Measurements from ENCODE around the gene RXFP2. TPM values are rescaled to one million over a fixed set of nuclear protein-coding genes. Genes with fewer than 3 reads are reported as not detected.

The RXFP2 gene
- total and polyA plus RNA-seq, 3 donors from 2014 or later, result 0.08 to 0.67 (median 0.43) TPM

DNA sequence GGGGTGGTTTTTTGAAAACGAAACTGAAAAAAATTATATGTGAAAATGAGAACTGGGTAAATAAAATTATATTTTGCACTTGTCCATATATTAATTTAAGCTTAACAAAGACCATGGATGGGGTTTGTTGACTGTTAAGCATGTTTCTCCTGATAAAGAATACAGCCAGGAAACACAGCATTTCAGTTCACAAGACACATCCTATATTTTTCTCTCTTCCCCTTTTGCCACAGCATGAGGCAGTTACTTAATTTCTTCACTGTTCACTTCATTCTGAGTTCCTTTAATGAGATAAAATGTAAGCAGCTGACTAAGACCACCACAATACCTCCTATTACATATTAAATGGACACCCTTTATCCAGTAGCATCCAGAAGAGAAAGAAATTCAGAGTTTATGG lies 64.0 kb downstream of the RXFP2 start:
- no peaks in the 10 kb centered on the region for H3K27me3 ChIP-seq
- no peak for TF ChIP-seq POLR2A (IDR thresholded peaks at IDR 0.05)
- TF ChIP-seq, protein P1, sequence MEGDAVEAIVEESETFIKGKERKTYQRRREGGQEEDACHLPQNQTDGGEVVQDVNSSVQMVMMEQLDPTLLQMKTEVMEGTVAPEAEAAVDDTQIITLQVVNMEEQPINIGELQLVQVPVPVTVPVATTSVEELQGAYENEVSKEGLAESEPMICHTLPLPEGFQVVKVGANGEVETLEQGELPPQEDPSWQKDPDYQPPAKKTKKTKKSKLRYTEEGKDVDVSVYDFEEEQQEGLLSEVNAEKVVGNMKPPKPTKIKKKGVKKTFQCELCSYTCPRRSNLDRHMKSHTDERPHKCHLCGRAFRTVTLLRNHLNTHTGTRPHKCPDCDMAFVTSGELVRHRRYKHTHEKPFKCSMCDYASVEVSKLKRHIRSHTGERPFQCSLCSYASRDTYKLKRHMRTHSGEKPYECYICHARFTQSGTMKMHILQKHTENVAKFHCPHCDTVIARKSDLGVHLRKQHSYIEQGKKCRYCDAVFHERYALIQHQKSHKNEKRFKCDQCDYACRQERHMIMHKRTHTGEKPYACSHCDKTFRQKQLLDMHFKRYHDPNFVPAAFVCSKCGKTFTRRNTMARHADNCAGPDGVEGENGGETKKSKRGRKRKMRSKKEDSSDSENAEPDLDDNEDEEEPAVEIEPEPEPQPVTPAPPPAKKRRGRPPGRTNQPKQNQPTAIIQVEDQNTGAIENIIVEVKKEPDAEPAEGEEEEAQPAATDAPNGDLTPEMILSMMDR (IDR thresholded peaks at IDR 0.05), result no peak
- H3K36me3 ChIP-seq (ENCODE audit: low read depth, missing control alignments), result no peaks in the 10 kb centered on the region
- H3K9me3 ChIP-seq, result no peaks in the 10 kb centered on the region
- no peaks in the 10 kb centered on the region for H3K4me1 ChIP-seq
- intact Hi-C loops (cut with DNase I; ENCODE audit: low total_unique reads), result no loop called here
- H3K4me3 ChIP-seq, result no peak overlapping the region
- 71 to 73% methylated on average over 1 of the region's 1 CpG for WGBS, 2 donors
- H3K27ac ChIP-seq, result no peak overlapping the region
- DNase-seq, result no peak

DNA sequence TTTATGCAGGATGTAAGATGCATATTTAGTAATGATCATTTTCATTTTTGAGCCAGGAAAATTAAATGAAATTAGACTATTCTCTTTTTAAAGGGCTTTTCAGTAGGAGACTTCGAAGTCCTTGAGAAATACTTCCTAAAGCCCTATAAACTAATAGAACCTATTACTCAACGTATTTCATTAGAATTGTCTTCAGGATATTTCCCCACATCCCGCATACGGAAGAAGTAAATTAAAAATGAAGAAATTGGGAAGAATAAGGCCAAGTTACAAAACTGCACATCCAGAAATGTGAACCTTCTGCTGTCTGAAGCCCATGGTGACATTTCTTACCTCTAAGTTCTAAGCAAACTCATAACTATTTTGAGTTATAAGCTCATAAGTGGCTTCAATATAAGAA lies 66.5 kb downstream of the RXFP2 start:
- WGBS, 2 donors, result 90 to 91% methylated on average over 4 of the region's 4 CpGs
- Histone ChIP-seq H3K27me3 (no peaks in the 10 kb centered on the region), H3K9me3 (no peaks in the 10 kb centered on the region), H3K36me3 (ENCODE audit: low read depth, missing control alignments) (no peaks in the 10 kb centered on the region), H3K4me3 (no peak overlapping the region), H3K4me1 (no peaks in the 10 kb centered on the region), H3K27ac (no peak overlapping the region)
- DNase-seq, result no peak
- intact Hi-C loops (cut with DNase I; ENCODE audit: low total_unique reads), result no loop called here
- TF ChIP-seq, protein P1 (IDR thresholded peaks at IDR 0.05), result no peak
- TF ChIP-seq POLR2A (IDR thresholded peaks at IDR 0.05), result no peak

DNA sequence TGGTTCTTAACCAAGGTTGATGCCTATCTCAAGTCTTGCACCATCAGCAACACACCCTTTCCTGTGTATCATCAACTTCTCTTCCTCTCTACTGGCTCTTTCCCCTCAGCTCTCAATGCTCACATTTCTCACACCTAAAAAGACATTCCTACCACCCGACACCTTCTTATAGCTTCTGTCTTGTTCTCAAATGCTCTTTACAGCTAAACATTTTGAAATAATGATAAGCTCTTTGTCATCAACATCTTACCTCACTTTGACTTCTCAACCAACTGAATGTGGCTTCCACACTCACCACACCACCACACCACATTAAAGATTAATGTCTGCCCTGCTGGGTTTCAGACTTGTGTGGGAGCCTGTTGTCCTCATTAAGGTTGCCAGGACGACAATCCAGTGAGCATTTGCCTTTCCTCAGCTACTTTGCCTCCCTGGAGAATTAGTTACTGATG lies 67.8 kb downstream of the RXFP2 start:
- Histone ChIP-seq H3K27ac (no peak overlapping the region), H3K27me3 (no peaks in the 10 kb centered on the region), H3K36me3 (ENCODE audit: low read depth, missing control alignments) (no peaks in the 10 kb centered on the region), H3K4me1 (no peaks in the 10 kb centered on the region), H3K9me3 (no peaks in the 10 kb centered on the region), H3K4me3 (no peak overlapping the region)
- 67 to 74% methylated on average over 2 of the region's 2 CpGs for WGBS, 2 donors
- no peak for DNase-seq
- TF ChIP-seq, protein P1 (IDR thresholded peaks at IDR 0.05), result no peak
- no peak for TF ChIP-seq POLR2A (IDR thresholded peaks at IDR 0.05)
- intact Hi-C loops (cut with DNase I; ENCODE audit: low total_unique reads), result no loop called here

DNA sequence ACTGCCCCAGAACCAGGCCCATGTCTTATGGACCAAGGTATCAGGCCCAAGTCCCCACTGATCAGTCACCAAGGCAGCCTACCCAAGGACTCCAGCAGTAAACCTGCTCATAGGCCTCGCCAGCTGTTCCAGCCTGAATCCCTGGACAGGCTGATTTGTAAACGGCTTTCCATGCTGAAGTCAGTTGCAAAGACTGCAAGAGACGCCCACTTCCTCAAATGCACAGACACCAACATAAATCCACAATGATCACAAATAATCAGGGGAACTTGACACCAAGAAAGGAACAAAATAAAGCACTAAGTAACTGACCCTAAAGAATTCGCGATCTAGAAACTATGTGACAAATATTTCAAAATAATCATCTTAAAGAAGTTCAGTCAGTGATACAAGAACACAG lies 75.2 kb downstream of the RXFP2 start:
- intact Hi-C loops (cut with DNase I; ENCODE audit: low total_unique reads), result no loop called here
- H3K36me3 ChIP-seq (ENCODE audit: low read depth, missing control alignments), result no peaks in the 10 kb centered on the region
- no peaks in the 10 kb centered on the region for H3K9me3 ChIP-seq
- no peaks in the 10 kb centered on the region for H3K4me1 ChIP-seq
- WGBS, 2 donors, result 85 to 92% methylated on average over 4 to 5 of the region's 5 CpGs
- TF ChIP-seq POLR2A (IDR thresholded peaks at IDR 0.05), result no peak
- TF ChIP-seq, protein P1 (IDR thresholded peaks at IDR 0.05), result no peak
- no peaks in the 10 kb centered on the region for H3K27me3 ChIP-seq
- no peak overlapping the region for H3K27ac ChIP-seq
- no peak overlapping the region for H3K4me3 ChIP-seq
- no peak for DNase-seq

DNA sequence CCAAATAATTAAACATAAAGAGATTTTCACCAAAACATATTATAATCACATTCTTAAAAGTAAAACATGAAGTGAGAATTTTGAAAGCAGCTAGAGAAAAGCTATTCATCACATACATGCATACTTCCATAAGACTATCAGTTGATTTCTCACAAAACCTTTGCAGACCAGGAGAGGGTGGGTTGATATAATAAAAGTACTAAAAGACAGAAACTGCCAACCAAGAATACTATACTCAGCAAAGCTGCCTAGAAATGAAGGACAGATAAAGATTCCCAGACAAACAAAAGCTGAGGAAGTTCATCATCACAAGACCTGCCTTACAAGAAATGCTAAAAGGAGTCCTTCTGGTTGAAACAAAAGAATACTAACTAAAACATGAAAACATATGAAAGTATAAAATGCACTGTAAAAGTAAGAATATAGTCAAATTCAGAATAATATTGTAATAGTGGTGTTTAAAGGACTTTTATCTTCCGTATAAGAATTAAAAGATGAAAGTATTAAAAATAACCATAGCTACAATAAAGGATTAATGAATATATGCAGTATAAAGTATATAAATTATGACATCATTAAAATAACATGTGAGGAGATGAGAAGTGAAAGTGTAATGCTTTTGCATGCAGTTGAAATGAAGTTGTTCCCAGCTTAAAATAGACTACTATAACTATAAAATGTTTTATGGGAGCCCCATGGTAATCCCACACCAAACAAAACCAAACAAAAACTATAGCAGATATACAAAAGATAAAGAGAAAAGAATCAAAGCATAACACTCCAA lies 76.2 kb downstream of the RXFP2 start:
- TF ChIP-seq, protein P1 (IDR thresholded peaks at IDR 0.05), result no peak
- TF ChIP-seq POLR2A (IDR thresholded peaks at IDR 0.05), result no peak
- H3K4me3 ChIP-seq, result no peak overlapping the region
- H3K27ac ChIP-seq, result no peak overlapping the region
- 0 to 53% methylated on average over 1 of the region's 1 CpG for WGBS, 2 donors
- no peaks in the 10 kb centered on the region for H3K9me3 ChIP-seq
- no peaks in the 10 kb centered on the region for H3K27me3 ChIP-seq
- intact Hi-C loops (cut with DNase I; ENCODE audit: low total_unique reads), result no loop called here
- DNase-seq, result no peak
- H3K4me1 ChIP-seq, result no peaks in the 10 kb centered on the region
- H3K36me3 ChIP-seq (ENCODE audit: low read depth, missing control alignments), result no peaks in the 10 kb centered on the region

Measured in testis (tissue), 3 donors.